NCI-H510A (cell line): ENCODE data around the gene NDUFB7.
A peak's percentile ranks its signal among the peaks of the same experiment; 100 is the strongest.

Experiments
- DNase-seq: peaks from one replicate; lab custom pipeline; 2025; lab: John Stamatoyannopoulos, UW

Gene NDUFB7

GRCh38 chr19:14520543-14520942 is 51.3 kb downstream of the NDUFB7 start:
- DNase-seq: no peak

- no peak for DNase-seq
Observed at GRCh38 chr19:14519860-14520407, 51.9 kb downstream of the NDUFB7 start.

GRCh38 chr19:14519245-14519859 is 52.5 kb downstream of the NDUFB7 start:
- DNase-seq: no peak

- peak; percentile 41 for DNase-seq
Observed at GRCh38 chr19:14517840-14518505, 53.9 kb downstream of the NDUFB7 start, which contains the start of gene DNAJB1. Gene DNAJB1 (minus strand): TSS chr19:14518397. CDS start chr19:14518349, 48 bp downstream.

GRCh38 chr19:14517446-14517839 is 54.4 kb downstream of the NDUFB7 start:
- DNase-seq: no peak

- no peak for DNase-seq
Observed at GRCh38 chr19:14516746-14517438, 55.0 kb downstream of the NDUFB7 start.
